Muscle of arm (tissue), 12 donors: ENCODE measurements around the gene CENPC. TPM values are rescaled to one million over a fixed set of nuclear protein-coding genes. Genes with fewer than 3 reads are reported as not detected.

ENCODE experiments used
- DNase-seq: peaks from one replicate; pipeline ENCODE4 v3.0.0-alpha.2; 2013
- polyA plus RNA-seq, 12 donors: library from polyadenylated mRNA; unstranded; fragments of 120-200 nt; gene quantifications; one replicate each; pipeline ENCODE4 v1.2.1, GENCODE V29; 2013; ENCODE audit not compliant: insufficient read length in 12 of 12

CENPC gene
- polyA plus RNA-seq, 12 donors: 11.8 to 24.5 (median 17.0) TPM; not detected in 1

DNA sequence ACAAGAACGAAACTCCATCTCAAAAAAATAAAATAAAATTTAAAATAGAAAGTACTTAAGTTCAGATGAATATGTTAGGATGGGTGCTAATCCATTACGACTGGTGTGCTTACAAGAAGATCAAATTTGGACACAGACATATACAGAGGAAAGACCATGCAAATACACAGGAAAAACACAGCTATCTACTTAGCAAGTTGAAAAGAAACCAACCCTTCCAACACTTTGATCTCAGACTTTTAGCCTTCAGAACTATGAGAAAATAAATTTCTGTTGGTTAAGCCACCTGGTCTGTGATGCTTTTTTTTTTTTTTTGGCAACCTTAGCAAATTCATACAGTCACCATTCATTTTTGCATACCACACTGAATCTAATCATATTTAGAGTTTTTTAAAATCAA is 116.5 kb downstream of the CENPC start:
- DNase-seq: no peak

Other genes starting within 250 kb of the CENPC start
- gene STAP1, start 13.2 kb upstream of the CENPC start, polyA plus RNA-seq: 1 to 10 TPM in 1 of 12 donors, under 1 TPM in 5, not detected in 6; 0.14 to 1.9 (median 0.36) TPM
- gene UBA6, start 155.7 kb upstream of the CENPC start, polyA plus RNA-seq: 10 to 100 TPM in 11 of 12 donors, not detected in 1; 27.1 to 65.3 (median 47.3) TPM
- under 1 TPM in 10 of 12 donors, not detected in 2; 0.29 to 0.74 (median 0.41) TPM for gene GNRHR, start 208.9 kb upstream of the CENPC start, polyA plus RNA-seq